HCT116 (cell line): ENCODE data around the gene PRKAA1. TPM values are rescaled to one million over a fixed set of nuclear protein-coding genes. Genes with fewer than 3 reads are reported as not detected.

Experiments used
- ATAC-seq: fragments of 200-7000 bp; cut with Tn5 transposase; 2 replicates; pipeline ENCODE4 v1.9.1; 2020; ENCODE audit warnings: mild to moderate bottlenecking, moderate library complexity
- BruUV-seq: library from RNA; stranded (reverse); fragments of 400-500 nt; replicated peaks from 2 replicates; lab custom pipeline; 2021; lab: Mats Ljungman, UMichigan
- CTCF ChIA-PET: fragments of 300-600 bp; sonication (Branson Sonifier 250); formaldehyde crosslinking; loops from one replicate; lab custom pipeline; 2021; ENCODE audit warnings: antibody characterized with exemption; lab: Charles Lee
- POLR2A ChIA-PET: fragments of 300-600, 350-600 bp; sonication (Branson Sonifier 250); formaldehyde crosslinking; loops from one replicate; lab custom pipeline; 2021; ENCODE audit warnings: antibody characterized with exemption; lab: Charles Lee
- RAD21 ChIA-PET, 2 experiments: fragments of 300-600 bp; sonication (Branson Sonifier 250); formaldehyde crosslinking; loops; one replicate each; lab custom pipeline; 2023; ENCODE audit warnings: low total read pairs in 2 of 2; ENCODE audit not compliant: uncharacterized antibody in 2 of 2, unreplicated experiment in 2 of 2, low non-redundant PET in 1 of 2; lab: Charles Lee
- DNase-seq: peaks from one replicate; pipeline ENCODE4 v3.0.0-alpha.2; 2010; ENCODE audit warnings: low read depth, low spot score
- H2AFZ ChIP-seq: fragments of 200-600 bp; shearing (Covaris generic), sonication (generic); 2 replicates; pipeline ENCODE4 v1.6.1; 2017; ENCODE audit warnings: low read depth, mixed run types, mixed read lengths, antibody characterized with exemption, low read length; ENCODE audit not compliant: poor library complexity, severe bottlenecking
- H3K27ac ChIP-seq: 2 replicates; pipeline ENCODE4 v1.5.1; 2012; ENCODE audit warnings: low read depth, low read length
- H3K27me3 ChIP-seq: fragments of 200-600 bp; sonication (generic); 2 replicates; pipeline ENCODE4 v1.6.1; 2016; ENCODE audit warnings: mixed run types, low read length, mixed read lengths; ENCODE audit not compliant: insufficient read depth
- H3K36me3 ChIP-seq, 2 experiments: fragments of 200-500 bp in 1 of 2; fragments of 200-600 bp in 1 of 2; sonication (Bioruptor generic) in 1 of 2; sonication (generic) in 1 of 2; 2 replicates each; pipeline versions ENCODE4 v1.5.1 to v1.6.1; 2014 to 2016; ENCODE audit warnings: low read length in 2 of 2, inconsistent platforms in 1 of 2, mixed read lengths in 1 of 2, mixed run types in 1 of 2; ENCODE audit not compliant: insufficient read depth in 2 of 2, control insufficient read depth in 1 of 2
- H3K4me1 ChIP-seq, 2 experiments: fragments of 200-600 bp in 1 of 2; sonication (generic) in 1 of 2; 2 replicates each; pipeline versions ENCODE4 v1.5.1 to v1.6.1; 2012 to 2017; ENCODE audit warnings: low read length in 2 of 2, inconsistent platforms in 1 of 2, mild to moderate bottlenecking in 1 of 2, mixed read lengths in 1 of 2, mixed run types in 1 of 2, moderate library complexity in 1 of 2; ENCODE audit not compliant: insufficient read depth in 2 of 2, control insufficient read depth in 1 of 2
- H3K4me2 ChIP-seq: fragments of 200-600 bp; sonication (generic); 2 replicates; pipeline ENCODE4 v1.6.1; 2017; ENCODE audit warnings: mixed run types, low read length, mixed read lengths
- H3K4me3 ChIP-seq, 2 experiments: fragments of 200-600 bp in 1 of 2; sonication (generic) in 1 of 2; replicated peaks in 1 of 2; 2 replicates each; pipeline ENCODE4 v1.5.1; 2011 to 2016; ENCODE audit warnings: low read length in 2 of 2, control low read depth in 1 of 2, low read depth in 1 of 2, mild to moderate bottlenecking in 1 of 2, mixed read lengths in 1 of 2, mixed run types in 1 of 2
- H3K79me2 ChIP-seq: fragments of 200-600 bp; sonication (generic); 2 replicates; pipeline ENCODE4 v1.6.1; 2017; ENCODE audit warnings: mild to moderate bottlenecking, mixed run types, low read length, moderate library complexity, mixed read lengths; ENCODE audit not compliant: insufficient read depth
- H3K9ac ChIP-seq: fragments of 200-600 bp; sonication (generic); 2 replicates; pipeline ENCODE4 v1.6.1; 2016; ENCODE audit warnings: low read length, mixed read lengths
- H3K9me2 ChIP-seq: fragments of 200-600 bp; sonication (generic), shearing (Covaris generic); 2 replicates; pipeline ENCODE4 v1.6.1; 2017; ENCODE audit warnings: mixed run types, mild to moderate bottlenecking, moderate library complexity; ENCODE audit not compliant: insufficient read depth
- H3K9me3 ChIP-seq, 2 experiments: fragments of 200-500 bp in 1 of 2; fragments of 200-600 bp in 1 of 2; sonication (Bioruptor generic) in 1 of 2; sonication (generic) in 1 of 2; 2 replicates each; pipeline ENCODE4 v1.6.1; 2014 to 2017; ENCODE audit warnings: low read length in 2 of 2, mixed read lengths in 2 of 2, inconsistent platforms in 1 of 2, low read depth in 1 of 2, mild to moderate bottlenecking in 1 of 2, mixed run types in 1 of 2, moderate library complexity in 1 of 2; ENCODE audit not compliant: control insufficient read depth in 1 of 2, insufficient read depth in 1 of 2
- H4K20me1 ChIP-seq: fragments of 200-600 bp; sonication (generic), shearing (Covaris generic); 2 replicates; pipeline ENCODE4 v1.6.1; 2017; ENCODE audit warnings: mixed run types, mild to moderate bottlenecking, moderate library complexity; ENCODE audit not compliant: insufficient read depth
- CEBPB ChIP-seq: IDR thresholded peaks from 2 replicates; pipeline ENCODE4 v1.6.1; 2012; ENCODE audit warnings: low read depth
- EGR1 ChIP-seq: IDR thresholded peaks from 2 replicates; pipeline ENCODE4 v1.6.1; 2012; ENCODE audit warnings: low read depth
- ELF1 ChIP-seq: IDR thresholded peaks from 2 replicates; pipeline ENCODE4 v1.6.1; 2012; ENCODE audit warnings: low read depth, borderline replicate concordance
- EZH2 ChIP-seq: fragments of 200-600 bp; sonication (generic); IDR thresholded peaks from 2 replicates; pipeline ENCODE4 v1.6.1; 2017; ENCODE audit warnings: antibody characterized with exemption, mixed run types
- EZH2phosphoT487 ChIP-seq: fragments of 200-600 bp; IDR thresholded peaks from 2 replicates; pipeline ENCODE4 v1.6.1; 2018; ENCODE audit warnings: antibody characterized with exemption, borderline replicate concordance
- FOSL1 ChIP-seq: IDR thresholded peaks from 2 replicates; pipeline ENCODE4 v1.6.1; 2012; ENCODE audit warnings: low read depth
- MAX ChIP-seq: IDR thresholded peaks from 2 replicates; pipeline ENCODE4 v1.6.1; 2012
- POLR2AphosphoS5 ChIP-seq: IDR thresholded peaks from 2 replicates; pipeline ENCODE4 v1.6.1; 2011; ENCODE audit warnings: mild to moderate bottlenecking, low read depth, low read length, moderate library complexity
- TCF7L2 ChIP-seq: IDR thresholded peaks from 2 replicates; pipeline ENCODE4 v1.7.0; 2011; ENCODE audit warnings: borderline replicate concordance, inconsistent platforms; ENCODE audit not compliant: insufficient read depth, insufficient read length; ENCODE audit errors: extremely low read depth
- ZNF274 ChIP-seq: fragments of 200-500 bp; sonication (Bioruptor generic); IDR thresholded peaks from 2 replicates; pipeline ENCODE4 v1.6.1; 2014; ENCODE audit warnings: mild to moderate bottlenecking, low read depth, low read length, inconsistent platforms
- intact Hi-C: fragments of 100-400 bp; cut with micrococcal nuclease; formaldehyde crosslinking; loops from 2 replicates; pipeline ENCODE4 v1.10.0; 2022
- total RNA-seq: library from RNA; stranded (reverse); gene quantifications from one replicate; pipeline ENCODE4 v1.2.1, GENCODE V29; 2021; ENCODE audit not compliant: unreplicated experiment
- TF ChIP-seq, protein P1 (sequence below): IDR thresholded peaks from 2 replicates; pipeline ENCODE4 v1.6.1; 2012
- TF ChIP-seq, protein P2 (sequence below), 3 experiments: fragments of 200-600 bp in 1 of 3; sonication (generic) in 1 of 3; IDR thresholded peaks in 2 of 3; conservative IDR thresholded peaks in 1 of 3; 2 replicates each; pipeline ENCODE4 v1.5.1; 2012 to 2017; ENCODE audit warnings: low read depth in 2 of 3, low read length in 2 of 3, antibody characterized with exemption in 1 of 3, borderline replicate concordance in 1 of 3, control low read depth in 1 of 3, mild to moderate bottlenecking in 1 of 3, mixed read lengths in 1 of 3, mixed run types in 1 of 3, moderate library complexity in 1 of 3; ENCODE audit not compliant: insufficient read depth in 1 of 3

The PRKAA1 gene
- total RNA-seq, 1 experiment from 2014 or later: 53.5 TPM

GRCh38 chr5:40827188-40827977, 29.2 kb upstream of the PRKAA1 start:
- BruUV-seq: TSS peak; percentile 0
- no peak for ATAC-seq
- H3K79me2 ChIP-seq: peaks cover 45% of the 10 kb centered on the region
- CTCF ChIA-PET: no interaction called here
- no peaks in the 10 kb centered on the region for H3K9me3 ChIP-seq
- H2AFZ ChIP-seq: no peak overlapping the region
- no peak overlapping the region for H3K4me2 ChIP-seq
- H3K9me2 ChIP-seq: no peaks in the 10 kb centered on the region
- peaks cover 57% of the 10 kb centered on the region; the same call in 1 of the 2 replicates for H4K20me1 ChIP-seq
- intact Hi-C loops: no loop called here
- H3K4me1 ChIP-seq: peaks cover 0 to 8% of the 10 kb centered on the region in 2 experiments; a peak in 1 of 4 replicates
- TF ChIP-seq ELF1 (no peak), TCF7L2 (no peak)
- TF ChIP-seq, all 23 proteins: peak for 0
- DNase-seq: no peak
- Histone ChIP-seq H3K27ac (no peak overlapping the region), H3K27me3 (no peaks in the 10 kb centered on the region), H3K4me3 (no peak overlapping the region), H3K36me3 (peaks cover 52 to 59% of the 10 kb centered on the region in 2 experiments), H3K9ac (no peak overlapping the region)
- POLR2A ChIA-PET: interaction anchor here (1.7 kb wide), 1 partner anchor 21 kb away, joined by 3 read pairs; no protein-coding TSS in a partner anchor
- RAD21 ChIA-PET: no interaction called here

- Histone ChIP-seq H3K9me3 (no peaks in the 10 kb centered on the region), H3K4me3 (no peak overlapping the region), H3K79me2 (peaks cover 38% of the 10 kb centered on the region), H2AFZ (no peak overlapping the region), H3K36me3 (peaks cover 44 to 51% of the 10 kb centered on the region in 2 experiments; a peak in 3 of 4 replicates), H3K9me2 (no peaks in the 10 kb centered on the region), H3K4me1 (peaks cover 0 to 8% of the 10 kb centered on the region in 2 experiments; a peak in 1 of 4 replicates), H4K20me1 (peaks cover 49% of the 10 kb centered on the region; the same call in 1 of the 2 replicates), H3K27me3 (no peaks in the 10 kb centered on the region), H3K27ac (no peak overlapping the region), H3K4me2 (no peak overlapping the region), H3K9ac (no peak overlapping the region)
- DNase-seq (no peak), ATAC-seq (no peak)
- intact Hi-C loops: no loop called here
- ChIA-PET POLR2A (interaction anchor here (1.7 kb wide), 1 partner anchor 20 kb away, joined by 3 read pairs; no protein-coding TSS in a partner anchor), RAD21 (no interaction called here), CTCF (no interaction called here)
- BruUV-seq: no TSS peak
- TF ChIP-seq MAX: no peak
- no peak for TF ChIP-seq CEBPB
- no peak for TF ChIP-seq ELF1
- TF ChIP-seq FOSL1: no peak
- TF ChIP-seq EZH2phosphoT487: no peak
- no peak; the same call in 1 of the 2 replicates for TF ChIP-seq POLR2AphosphoS5
- TF ChIP-seq TCF7L2: no peak
- no peak for TF ChIP-seq ZNF274
- TF ChIP-seq, protein P1, sequence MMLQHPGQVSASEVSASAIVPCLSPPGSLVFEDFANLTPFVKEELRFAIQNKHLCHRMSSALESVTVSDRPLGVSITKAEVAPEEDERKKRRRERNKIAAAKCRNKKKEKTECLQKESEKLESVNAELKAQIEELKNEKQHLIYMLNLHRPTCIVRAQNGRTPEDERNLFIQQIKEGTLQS: no peak
- no peak for TF ChIP-seq EZH2
- TF ChIP-seq EGR1: no peak
- TF ChIP-seq, protein P2, sequence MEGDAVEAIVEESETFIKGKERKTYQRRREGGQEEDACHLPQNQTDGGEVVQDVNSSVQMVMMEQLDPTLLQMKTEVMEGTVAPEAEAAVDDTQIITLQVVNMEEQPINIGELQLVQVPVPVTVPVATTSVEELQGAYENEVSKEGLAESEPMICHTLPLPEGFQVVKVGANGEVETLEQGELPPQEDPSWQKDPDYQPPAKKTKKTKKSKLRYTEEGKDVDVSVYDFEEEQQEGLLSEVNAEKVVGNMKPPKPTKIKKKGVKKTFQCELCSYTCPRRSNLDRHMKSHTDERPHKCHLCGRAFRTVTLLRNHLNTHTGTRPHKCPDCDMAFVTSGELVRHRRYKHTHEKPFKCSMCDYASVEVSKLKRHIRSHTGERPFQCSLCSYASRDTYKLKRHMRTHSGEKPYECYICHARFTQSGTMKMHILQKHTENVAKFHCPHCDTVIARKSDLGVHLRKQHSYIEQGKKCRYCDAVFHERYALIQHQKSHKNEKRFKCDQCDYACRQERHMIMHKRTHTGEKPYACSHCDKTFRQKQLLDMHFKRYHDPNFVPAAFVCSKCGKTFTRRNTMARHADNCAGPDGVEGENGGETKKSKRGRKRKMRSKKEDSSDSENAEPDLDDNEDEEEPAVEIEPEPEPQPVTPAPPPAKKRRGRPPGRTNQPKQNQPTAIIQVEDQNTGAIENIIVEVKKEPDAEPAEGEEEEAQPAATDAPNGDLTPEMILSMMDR (IDR thresholded peaks at IDR 0.05 in 2 of 3, conservative IDR thresholded peaks at IDR 0.05 in 1 of 3; ENCODE audit: borderline replicate concordance in 1 of 3, insufficient read depth in 1 of 3, low read depth in 2 of 3, low read length in 2 of 3): no peak
Measured at GRCh38 chr5:40826489-40827187, 28.5 kb upstream of the PRKAA1 start.
